ENCODE data around the gene TXLNB. TPM values are rescaled to one million over a fixed set of nuclear protein-coding genes. Genes with fewer than 3 reads are reported as not detected.

Gene TXLNB
- total and polyA plus RNA-seq, 2 of the 13 experiments (the other 11 are each of a cell fraction or from before 2014, with no cell fraction given): not detected

GRCh38 chr6:139296927-139297326, 5.1 kb upstream of the TXLNB start (continued):
- TF ChIP-seq, protein P1, sequence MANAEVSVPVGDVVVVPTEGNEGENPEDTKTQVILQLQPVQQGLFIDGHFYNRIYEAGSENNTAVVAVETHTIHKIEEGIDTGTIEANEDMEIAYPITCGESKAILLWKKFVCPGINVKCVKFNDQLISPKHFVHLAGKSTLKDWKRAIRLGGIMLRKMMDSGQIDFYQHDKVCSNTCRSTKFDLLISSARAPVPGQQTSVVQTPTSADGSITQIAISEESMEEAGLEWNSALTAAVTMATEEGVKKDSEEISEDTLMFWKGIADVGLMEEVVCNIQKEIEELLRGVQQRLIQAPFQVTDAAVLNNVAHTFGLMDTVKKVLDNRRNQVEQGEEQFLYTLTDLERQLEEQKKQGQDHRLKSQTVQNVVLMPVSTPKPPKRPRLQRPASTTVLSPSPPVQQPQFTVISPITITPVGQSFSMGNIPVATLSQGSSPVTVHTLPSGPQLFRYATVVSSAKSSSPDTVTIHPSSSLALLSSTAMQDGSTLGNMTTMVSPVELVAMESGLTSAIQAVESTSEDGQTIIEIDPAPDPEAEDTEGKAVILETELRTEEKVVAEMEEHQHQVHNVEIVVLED (CRISPR knock-in tag; IDR thresholded peaks at IDR 0.05; ENCODE audit: borderline replicate concordance): no peak
- no peak for TF ChIP-seq ZNF737 (CRISPR knock-in tag; IDR thresholded peaks at IDR 0.05; ENCODE audit: borderline replicate concordance)
- TF ChIP-seq, protein P2, sequence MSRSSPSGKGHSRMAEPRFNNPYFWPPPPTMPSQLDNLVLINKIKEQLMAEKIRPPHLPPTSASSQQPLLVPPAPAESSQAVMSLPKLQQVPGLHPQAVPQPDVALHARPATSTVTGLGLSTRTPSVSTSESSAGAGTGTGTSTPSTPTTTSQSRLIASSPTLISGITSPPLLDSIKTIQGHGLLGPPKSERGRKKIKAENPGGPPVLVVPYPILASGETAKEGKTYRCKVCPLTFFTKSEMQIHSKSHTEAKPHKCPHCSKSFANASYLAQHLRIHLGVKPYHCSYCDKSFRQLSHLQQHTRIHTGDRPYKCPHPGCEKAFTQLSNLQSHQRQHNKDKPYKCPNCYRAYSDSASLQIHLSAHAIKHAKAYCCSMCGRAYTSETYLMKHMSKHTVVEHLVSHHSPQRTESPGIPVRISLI (CRISPR knock-in tag; IDR thresholded peaks at IDR 0.05; ENCODE audit: borderline replicate concordance): no peak

DNA sequence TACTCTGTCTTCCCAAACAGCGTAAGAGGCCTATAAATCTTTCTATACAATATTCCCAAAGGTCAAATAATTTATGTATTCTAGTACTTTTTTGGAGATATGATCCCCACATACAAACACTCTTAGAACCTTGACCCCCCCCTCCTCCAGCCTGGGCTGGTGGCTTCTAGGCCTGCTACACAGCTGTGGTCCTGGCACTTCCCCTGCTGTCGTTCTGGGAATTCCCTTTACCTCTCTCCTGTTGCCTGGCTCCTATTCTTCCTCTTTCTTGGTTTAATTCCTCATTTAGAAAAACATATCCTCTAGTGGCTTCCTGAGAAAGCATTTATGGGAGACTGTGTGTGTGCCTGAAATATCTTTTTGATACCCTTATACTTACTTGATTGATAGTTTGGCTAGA, 4.1 kb upstream of the TXLNB start:
- Histone ChIP-seq H3K27ac (ENCODE audit: extremely low read length, insufficient read depth, low read length) (no peak overlapping the region), H3K36me3 (replicated peaks in 1 of 2; ENCODE audit: control insufficient read depth in 1 of 2, insufficient read depth in 2 of 2, low read length in 2 of 2) (no peaks in the 10 kb centered on the region), H3K9ac (ENCODE audit: insufficient read depth, low read depth, low read length) (no peak overlapping the region), H3K79me2 (ENCODE audit: insufficient read depth, low read length) (no peaks in the 10 kb centered on the region), H3K4me3 (replicated peaks in 1 of 3; ENCODE audit: insufficient read depth in 1 of 3, low read depth in 2 of 3, low read length in 3 of 3) (no peak overlapping the region), H2AFZ (ENCODE audit: low read length) (no peak overlapping the region), H3K4me2 (ENCODE audit: low read depth, low read length) (no peak overlapping the region), H3K27me3 (ENCODE audit: control insufficient read depth in 1 of 2, insufficient read depth in 2 of 2, low read length in 2 of 2) (no peaks in the 10 kb centered on the region), H3K9me3 (ENCODE audit: low read length) (no peaks in the 10 kb centered on the region), H4K20me1 (ENCODE audit: insufficient read depth, low read length) (no peaks in the 10 kb centered on the region), H3K4me1 (ENCODE audit: insufficient read depth, low read length) (no peaks in the 10 kb centered on the region)
- FAIRE-seq: no peak
- WGBS (ENCODE audit: low lambda C conversion rate): 8% methylated on average over 2 of the region's 2 CpGs
- intact Hi-C loops (cut with micrococcal nuclease; ENCODE audit: unreplicated experiment) (no loop called here), in situ Hi-C loops (cut with HindIII; ENCODE audit: extremely low pct_ligation_motif_present, low pct_unique_long_range_greater_than_20kb) (no loop called here)
- POLR2A ChIA-PET: no interaction called here
- no peak for ATAC-seq
- no TSS peak for BruUV-seq (replicated peaks)
- no peak for DNase-seq (ENCODE audit: low spot score)
- CTCF ChIA-PET (ENCODE audit: low intra/inter-chr PET ratio, low total read pairs): no interaction called here
- TF ChIP-seq MAF1 (CRISPR knock-in tag; IDR thresholded peaks at IDR 0.05; ENCODE audit: borderline replicate concordance) (no peak), SNAPC2 (CRISPR knock-in tag; IDR thresholded peaks at IDR 0.05) (no peak), TEF (CRISPR knock-in tag; IDR thresholded peaks at IDR 0.05) (no peak), ZNF740 (CRISPR knock-in tag; IDR thresholded peaks at IDR 0.05) (no peak), ZNF572 (CRISPR knock-in tag; IDR thresholded peaks at IDR 0.05) (no peak)
- TF ChIP-seq, protein P3, sequence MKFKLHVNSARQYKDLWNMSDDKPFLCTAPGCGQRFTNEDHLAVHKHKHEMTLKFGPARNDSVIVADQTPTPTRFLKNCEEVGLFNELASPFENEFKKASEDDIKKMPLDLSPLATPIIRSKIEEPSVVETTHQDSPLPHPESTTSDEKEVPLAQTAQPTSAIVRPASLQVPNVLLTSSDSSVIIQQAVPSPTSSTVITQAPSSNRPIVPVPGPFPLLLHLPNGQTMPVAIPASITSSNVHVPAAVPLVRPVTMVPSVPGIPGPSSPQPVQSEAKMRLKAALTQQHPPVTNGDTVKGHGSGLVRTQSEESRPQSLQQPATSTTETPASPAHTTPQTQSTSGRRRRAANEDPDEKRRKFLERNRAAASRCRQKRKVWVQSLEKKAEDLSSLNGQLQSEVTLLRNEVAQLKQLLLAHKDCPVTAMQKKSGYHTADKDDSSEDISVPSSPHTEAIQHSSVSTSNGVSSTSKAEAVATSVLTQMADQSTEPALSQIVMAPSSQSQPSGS (CRISPR knock-in tag; IDR thresholded peaks at IDR 0.05): no peak
- TF ChIP-seq, protein P4, sequence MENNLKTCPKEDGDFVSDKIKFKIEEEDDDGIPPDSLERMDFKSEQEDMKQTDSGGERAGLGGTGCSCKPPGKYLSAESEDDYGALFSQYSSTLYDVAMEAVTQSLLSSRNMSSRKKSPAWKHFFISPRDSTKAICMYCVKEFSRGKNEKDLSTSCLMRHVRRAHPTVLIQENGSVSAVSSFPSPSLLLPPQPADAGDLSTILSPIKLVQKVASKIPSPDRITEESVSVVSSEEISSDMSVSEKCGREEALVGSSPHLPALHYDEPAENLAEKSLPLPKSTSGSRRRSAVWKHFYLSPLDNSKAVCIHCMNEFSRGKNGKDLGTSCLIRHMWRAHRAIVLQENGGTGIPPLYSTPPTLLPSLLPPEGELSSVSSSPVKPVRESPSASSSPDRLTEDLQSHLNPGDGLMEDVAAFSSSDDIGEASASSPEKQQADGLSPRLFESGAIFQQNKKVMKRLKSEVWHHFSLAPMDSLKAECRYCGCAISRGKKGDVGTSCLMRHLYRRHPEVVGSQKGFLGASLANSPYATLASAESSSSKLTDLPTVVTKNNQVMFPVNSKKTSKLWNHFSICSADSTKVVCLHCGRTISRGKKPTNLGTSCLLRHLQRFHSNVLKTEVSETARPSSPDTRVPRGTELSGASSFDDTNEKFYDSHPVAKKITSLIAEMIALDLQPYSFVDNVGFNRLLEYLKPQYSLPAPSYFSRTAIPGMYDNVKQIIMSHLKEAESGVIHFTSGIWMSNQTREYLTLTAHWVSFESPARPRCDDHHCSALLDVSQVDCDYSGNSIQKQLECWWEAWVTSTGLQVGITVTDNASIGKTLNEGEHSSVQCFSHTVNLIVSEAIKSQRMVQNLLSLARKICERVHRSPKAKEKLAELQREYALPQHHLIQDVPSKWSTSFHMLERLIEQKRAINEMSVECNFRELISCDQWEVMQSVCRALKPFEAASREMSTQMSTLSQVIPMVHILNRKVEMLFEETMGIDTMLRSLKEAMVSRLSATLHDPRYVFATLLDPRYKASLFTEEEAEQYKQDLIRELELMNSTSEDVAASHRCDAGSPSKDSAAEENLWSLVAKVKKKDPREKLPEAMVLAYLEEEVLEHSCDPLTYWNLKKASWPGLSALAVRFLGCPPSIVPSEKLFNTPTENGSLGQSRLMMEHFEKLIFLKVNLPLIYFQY (CRISPR knock-in tag; IDR thresholded peaks at IDR 0.05; ENCODE audit: borderline replicate concordance): no peak

Data from HepG2 (cell line).